ENCODE results near the gene NCAM2. TPM values are rescaled to one million over a fixed set of nuclear protein-coding genes. Genes with fewer than 3 reads are reported as not detected.

Gene NCAM2
- total and polyA plus RNA-seq, 2 donors (not counting 1 experiment from before 2014, with no cell fraction given) = 0.13 TPM; not detected in 1

GRCh38 chr21:21175798-21176334, 177.7 kb downstream of the NCAM2 start:
- H3K4me1 ChIP-seq (ENCODE audit: control insufficient read depth in 2 of 2, insufficient read depth in 2 of 2, low read length in 2 of 2) = no peaks in the 10 kb centered on the region
- POLR2A ChIA-PET = no interaction called here
- no peak overlapping the region for H3K27ac Mint-ChIP-seq

GRCh38 chr21:21177353-21177986, 179.3 kb downstream of the NCAM2 start:
- no peaks in the 10 kb centered on the region for H3K36me3 ChIP-seq (replicated peaks in 1 of 2; ENCODE audit: control extremely low read depth in 1 of 2, control insufficient read depth in 1 of 2, extremely low read depth in 1 of 2, insufficient read depth in 2 of 2, low read length in 1 of 2)
- no peak overlapping the region for H3K9ac ChIP-seq (ENCODE audit: low read length)
- no peaks in the 10 kb centered on the region for H4K20me1 ChIP-seq (ENCODE audit: control insufficient read depth, insufficient read depth, low read length, poor library complexity, severe bottlenecking)
- H3K4me1 ChIP-seq (ENCODE audit: control insufficient read depth in 2 of 2, insufficient read depth in 2 of 2, low read length in 2 of 2) = no peaks in the 10 kb centered on the region
- WGBS (ENCODE audit: insufficient coverage) = no CpG with 5 or more reads among the region's 1 CpG
- H3K4me3 Mint-ChIP-seq = no peak overlapping the region
- DNase-seq (no peak), ATAC-seq (ENCODE audit: low read depth) (no peak)
- H2AFZ ChIP-seq (ENCODE audit: insufficient read depth, low read depth, low read length, poor library complexity, severe bottlenecking) = no peak overlapping the region
- no peaks in the 10 kb centered on the region for H3K79me2 ChIP-seq (ENCODE audit: control insufficient read depth, insufficient read depth, low read length)
- H3K27ac ChIP-seq (ENCODE audit: low read length in 2 of 2) = no peak overlapping the region
- no peak overlapping the region for H3K4me3 ChIP-seq (ENCODE audit: control extremely low read depth in 1 of 5, extremely low read depth in 1 of 5, insufficient read depth in 1 of 5, low read depth in 2 of 5, low read length in 4 of 5)
- ChIA-PET CTCF (no interaction called here), POLR2A (no interaction called here)
- peaks cover 7% of the 10 kb centered on the region for H3K4me1 Mint-ChIP-seq
- no peak overlapping the region for H3K27ac Mint-ChIP-seq
- no peaks in the 10 kb centered on the region for H3K9me3 ChIP-seq (ENCODE audit: control extremely low read depth in 1 of 3, control insufficient read depth in 2 of 3, insufficient read depth in 1 of 3, low read length in 2 of 3)
- intact Hi-C loops (cut with micrococcal nuclease) = no loop called here
- H3K9me3 Mint-ChIP-seq (ENCODE audit: insufficient read depth) = no peaks in the 10 kb centered on the region
- no peak overlapping the region for H3K4me2 ChIP-seq (replicated peaks; ENCODE audit: low read depth, low read length, poor library complexity, severe bottlenecking)
- H3K27me3 Mint-ChIP-seq = no peaks in the 10 kb centered on the region
- TF ChIP-seq, protein P1, sequence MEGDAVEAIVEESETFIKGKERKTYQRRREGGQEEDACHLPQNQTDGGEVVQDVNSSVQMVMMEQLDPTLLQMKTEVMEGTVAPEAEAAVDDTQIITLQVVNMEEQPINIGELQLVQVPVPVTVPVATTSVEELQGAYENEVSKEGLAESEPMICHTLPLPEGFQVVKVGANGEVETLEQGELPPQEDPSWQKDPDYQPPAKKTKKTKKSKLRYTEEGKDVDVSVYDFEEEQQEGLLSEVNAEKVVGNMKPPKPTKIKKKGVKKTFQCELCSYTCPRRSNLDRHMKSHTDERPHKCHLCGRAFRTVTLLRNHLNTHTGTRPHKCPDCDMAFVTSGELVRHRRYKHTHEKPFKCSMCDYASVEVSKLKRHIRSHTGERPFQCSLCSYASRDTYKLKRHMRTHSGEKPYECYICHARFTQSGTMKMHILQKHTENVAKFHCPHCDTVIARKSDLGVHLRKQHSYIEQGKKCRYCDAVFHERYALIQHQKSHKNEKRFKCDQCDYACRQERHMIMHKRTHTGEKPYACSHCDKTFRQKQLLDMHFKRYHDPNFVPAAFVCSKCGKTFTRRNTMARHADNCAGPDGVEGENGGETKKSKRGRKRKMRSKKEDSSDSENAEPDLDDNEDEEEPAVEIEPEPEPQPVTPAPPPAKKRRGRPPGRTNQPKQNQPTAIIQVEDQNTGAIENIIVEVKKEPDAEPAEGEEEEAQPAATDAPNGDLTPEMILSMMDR (IDR thresholded peaks at IDR 0.05) = no peak
- TF ChIP-seq EZH2 (IDR thresholded peaks at IDR 0.05; ENCODE audit: borderline replicate concordance, insufficient read depth, low read depth, low read length, poor library complexity, severe bottlenecking) = no peak
- H3K27me3 ChIP-seq (replicated peaks in 1 of 4; ENCODE audit: control extremely low read depth in 1 of 4, control insufficient read depth in 3 of 4, insufficient read depth in 4 of 4, low read length in 3 of 4) = no peaks in the 10 kb centered on the region

More at GRCh38 chr21:21175798-21176334, 177.7 kb downstream of the NCAM2 start:
- intact Hi-C loops (cut with micrococcal nuclease) = no loop called here
- no peaks in the 10 kb centered on the region for H3K27me3 ChIP-seq (replicated peaks in 1 of 4; ENCODE audit: control extremely low read depth in 1 of 4, control insufficient read depth in 3 of 4, insufficient read depth in 4 of 4, low read length in 3 of 4)
- H3K4me3 Mint-ChIP-seq = no peak overlapping the region
- DNase-seq (no peak), ATAC-seq (ENCODE audit: low read depth) (no peak)
- CTCF ChIA-PET = no interaction called here
- H3K4me1 Mint-ChIP-seq = peaks cover 7% of the 10 kb centered on the region
- TF ChIP-seq, protein P1 (IDR thresholded peaks at IDR 0.05) = no peak
- no peak for TF ChIP-seq EZH2 (IDR thresholded peaks at IDR 0.05; ENCODE audit: borderline replicate concordance, insufficient read depth, low read depth, low read length, poor library complexity, severe bottlenecking)
- H3K9ac ChIP-seq (ENCODE audit: low read length) = no peak overlapping the region
- H3K4me3 ChIP-seq (ENCODE audit: control extremely low read depth in 1 of 5, extremely low read depth in 1 of 5, insufficient read depth in 1 of 5, low read depth in 2 of 5, low read length in 4 of 5) = no peak overlapping the region
- H3K36me3 ChIP-seq (replicated peaks in 1 of 2; ENCODE audit: control extremely low read depth in 1 of 2, control insufficient read depth in 1 of 2, extremely low read depth in 1 of 2, insufficient read depth in 2 of 2, low read length in 1 of 2) = no peaks in the 10 kb centered on the region
- H3K4me2 ChIP-seq (replicated peaks; ENCODE audit: low read depth, low read length, poor library complexity, severe bottlenecking) = no peak overlapping the region
- no peaks in the 10 kb centered on the region for H3K9me3 Mint-ChIP-seq (ENCODE audit: insufficient read depth)
- H3K27ac ChIP-seq (ENCODE audit: low read length in 2 of 2) = no peak overlapping the region
- H2AFZ ChIP-seq (ENCODE audit: insufficient read depth, low read depth, low read length, poor library complexity, severe bottlenecking) = no peak overlapping the region
- no peaks in the 10 kb centered on the region for H4K20me1 ChIP-seq (ENCODE audit: control insufficient read depth, insufficient read depth, low read length, poor library complexity, severe bottlenecking)
- H3K9me3 ChIP-seq (ENCODE audit: control extremely low read depth in 1 of 3, control insufficient read depth in 2 of 3, insufficient read depth in 1 of 3, low read length in 2 of 3) = no peaks in the 10 kb centered on the region
- H3K79me2 ChIP-seq (ENCODE audit: control insufficient read depth, insufficient read depth, low read length) = no peaks in the 10 kb centered on the region
- no CpG with 5 or more reads among the region's 1 CpG for WGBS (ENCODE audit: insufficient coverage)
- H3K27me3 Mint-ChIP-seq = no peaks in the 10 kb centered on the region
